GM18907 (cell line): ENCODE measurements around the gene CRTC2.
A peak's percentile ranks its signal among the peaks of the same experiment; 100 is the strongest.

Source experiments
- ATAC-seq: cut with Tn5 transposase; IDR thresholded peaks from one replicate; pipeline ENCODE4 v1.9.1; 2021; ENCODE audit warnings: mild to moderate bottlenecking, moderate library complexity; ENCODE audit not compliant: unreplicated experiment

Gene CRTC2

DNA sequence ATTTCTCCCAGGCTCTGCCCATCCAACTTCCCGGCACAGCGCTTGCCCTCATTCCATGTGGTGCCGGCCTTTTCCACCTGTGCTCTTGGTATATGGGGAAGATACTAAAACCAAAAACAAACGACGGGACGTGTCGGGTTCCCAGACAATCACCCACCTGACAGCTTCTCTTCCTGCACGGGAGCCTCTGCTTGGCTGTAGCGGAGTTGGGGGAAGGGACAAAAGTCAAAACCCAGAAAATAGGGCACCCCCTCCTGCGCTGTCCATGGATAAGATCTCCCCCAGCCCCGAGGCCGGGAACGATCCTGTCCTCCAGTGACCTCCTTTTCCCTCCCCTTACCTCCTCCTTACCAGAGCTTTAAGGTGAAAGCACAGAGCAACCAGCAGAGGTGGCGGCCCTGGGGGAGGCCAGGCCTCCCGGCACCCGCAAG is 18.4 kb upstream of the CRTC2 start:
- no peak for ATAC-seq

DNA sequence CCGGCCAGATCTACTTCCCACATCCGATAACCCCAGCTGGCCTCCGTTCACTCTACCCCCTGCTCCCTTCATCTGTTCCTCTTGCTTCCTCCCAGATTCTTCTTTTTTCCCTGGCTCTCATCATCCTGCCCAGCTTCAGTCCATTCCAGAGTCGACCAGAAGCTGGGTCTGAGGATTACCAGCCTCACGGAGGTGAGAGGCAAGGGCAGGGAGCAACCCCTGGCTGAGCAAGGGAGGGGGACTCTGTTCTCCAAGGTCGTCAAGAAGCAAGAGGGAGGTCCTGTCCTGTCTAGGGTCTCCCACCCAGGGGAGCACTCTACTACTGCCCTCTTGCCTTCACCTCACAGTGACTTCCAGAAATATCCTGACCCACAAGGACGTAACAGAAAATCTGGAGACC is 15.1 kb upstream of the CRTC2 start:
- no peak for ATAC-seq

DNA sequence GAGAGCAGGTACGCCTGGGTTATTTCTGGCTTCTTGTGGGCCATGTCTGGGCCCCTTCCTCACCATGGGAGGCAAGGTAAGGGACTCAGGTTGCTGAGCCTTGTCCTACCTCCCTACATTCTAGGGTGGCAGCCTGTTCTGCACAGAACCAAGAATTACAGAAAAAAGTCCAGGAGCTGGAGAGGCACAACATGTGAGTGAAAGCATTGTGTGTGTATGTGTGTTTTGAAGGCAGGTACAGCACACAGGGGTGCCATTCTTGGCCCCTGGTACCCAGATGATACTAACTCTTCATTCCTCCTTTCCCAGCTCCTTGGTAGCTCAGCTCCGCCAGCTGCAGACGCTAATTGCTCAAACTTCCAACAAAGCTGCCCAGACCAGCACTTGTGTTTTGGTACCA is 14.7 kb upstream of the CRTC2 start:
- no peak for ATAC-seq

DNA sequence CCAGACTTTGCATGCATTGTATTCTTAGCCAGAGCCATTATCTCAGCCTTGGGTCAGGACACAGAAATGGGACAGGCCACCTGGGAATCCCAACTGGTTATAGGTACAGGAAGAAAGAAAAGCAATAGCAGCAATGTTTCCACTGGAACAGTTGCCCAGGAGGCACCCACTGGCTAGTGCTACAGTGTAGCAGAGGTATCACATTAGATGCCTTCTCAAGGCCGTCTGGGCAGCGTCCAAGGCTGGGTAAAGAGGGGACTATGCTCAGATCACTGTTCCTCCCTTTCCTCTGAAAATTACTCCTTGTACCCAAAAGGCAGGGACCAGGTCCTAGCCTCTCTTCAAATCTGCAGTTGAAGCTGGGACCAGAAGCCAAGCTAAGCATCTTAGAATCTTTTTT is 11.9 kb upstream of the CRTC2 start:
- no peak for ATAC-seq

DNA sequence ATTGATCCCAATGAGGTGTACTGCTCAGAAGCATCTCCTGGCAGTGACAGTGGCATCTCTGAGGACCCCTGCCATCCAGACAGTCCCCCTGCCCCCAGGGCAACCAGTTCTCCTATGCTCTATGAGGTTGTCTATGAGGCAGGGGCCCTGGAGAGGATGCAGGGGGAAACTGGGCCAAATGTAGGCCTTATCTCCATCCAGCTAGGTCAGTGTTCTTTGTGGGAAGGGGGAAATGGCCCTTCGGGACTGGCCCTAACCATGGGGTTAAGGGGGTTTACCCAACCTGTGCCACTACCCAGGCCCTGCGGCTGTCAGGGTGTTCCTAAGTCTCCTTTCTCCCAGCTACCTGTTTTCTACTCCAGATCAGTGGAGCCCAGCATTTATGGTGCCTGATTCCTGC is 10.6 kb upstream of the CRTC2 start:
- no peak for ATAC-seq

DNA sequence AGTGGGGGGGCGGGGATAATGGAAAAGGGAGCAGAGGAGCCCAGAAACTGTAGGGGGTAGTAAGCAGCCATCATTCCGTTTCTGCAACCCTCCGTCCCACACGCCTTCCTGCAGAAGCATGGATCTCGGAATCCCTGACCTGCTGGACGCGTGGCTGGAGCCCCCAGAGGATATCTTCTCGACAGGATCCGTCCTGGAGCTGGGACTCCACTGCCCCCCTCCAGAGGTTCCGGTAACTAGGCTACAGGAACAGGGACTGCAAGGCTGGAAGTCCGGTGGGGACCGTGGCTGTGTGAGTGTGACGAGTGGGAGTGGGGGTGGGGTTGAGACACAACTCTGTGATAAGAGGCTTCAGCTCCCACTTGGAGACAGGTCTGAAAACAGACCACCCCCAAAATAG is 10.0 kb upstream of the CRTC2 start:
- ATAC-seq, result no peak

DNA sequence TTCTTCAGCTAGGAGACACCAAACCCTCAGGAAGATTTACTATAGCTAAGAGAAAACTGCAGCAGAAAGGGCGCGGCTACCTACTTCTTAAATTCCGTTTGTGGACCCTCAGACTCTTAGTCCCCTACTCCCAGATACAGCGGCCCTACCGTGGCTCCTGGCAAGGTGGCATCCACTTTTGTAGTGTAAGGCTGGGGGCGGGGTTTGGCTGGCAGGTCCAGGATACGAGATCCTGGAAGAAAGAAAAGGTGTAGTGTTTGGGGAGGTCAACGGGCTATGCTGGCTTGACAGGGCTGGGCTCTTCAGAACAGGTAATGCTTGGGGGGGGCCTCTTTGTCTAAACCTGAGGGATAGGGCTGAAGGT is 9.6 kb upstream of the CRTC2 start:
- ATAC-seq, result no peak

DNA sequence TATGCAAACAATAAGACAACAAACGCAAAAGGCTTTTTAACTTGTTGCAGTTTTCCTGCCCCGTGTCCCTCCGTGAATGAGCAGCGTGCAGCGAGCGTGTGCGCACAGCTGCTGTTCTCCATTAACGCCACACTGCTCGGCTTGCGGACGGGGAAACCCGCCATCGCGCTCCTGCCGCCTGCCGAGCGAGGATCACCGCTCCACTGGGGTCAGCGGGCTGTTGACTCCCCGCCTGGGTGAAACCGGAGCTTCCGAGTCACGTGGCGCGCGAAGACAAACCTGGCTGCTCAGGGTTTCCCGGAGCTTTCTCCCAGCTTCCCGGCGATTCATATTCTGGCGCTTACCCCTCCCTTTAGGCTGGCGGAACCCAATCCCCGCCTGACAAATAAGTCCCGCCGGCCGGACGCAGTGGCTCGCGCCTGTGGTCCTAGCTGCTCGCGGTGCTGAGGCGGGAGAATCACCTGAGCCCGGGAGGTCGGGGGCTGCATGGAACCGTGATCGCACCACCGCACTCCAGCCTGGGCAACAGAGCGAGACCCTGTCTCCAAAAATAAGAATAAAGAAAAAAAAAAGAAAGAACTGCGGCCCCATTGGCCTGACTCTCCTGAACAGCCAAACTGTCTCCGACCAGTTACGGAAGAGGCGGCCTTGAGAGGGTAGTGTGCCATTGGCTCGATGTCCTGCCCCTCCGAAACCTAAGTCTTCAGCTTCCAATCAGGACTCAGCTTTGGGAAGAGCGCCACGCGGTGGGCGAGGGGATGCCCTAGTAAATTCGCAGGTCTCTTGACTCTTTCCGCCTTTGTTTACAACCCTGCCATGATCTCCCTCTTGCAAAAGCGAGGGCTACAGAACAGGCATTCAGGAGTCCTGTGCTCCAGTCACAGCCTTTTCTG is 8.9 kb upstream of the CRTC2 start, which contains the start of gene CREB3L4:
Gene CREB3L4, plus strand, starts transcription at position 796 of the 893 bp plus-strand sequence. CDS start 624 bp downstream, outside the sequence.
- ATAC-seq, result peak; percentile 73

DNA sequence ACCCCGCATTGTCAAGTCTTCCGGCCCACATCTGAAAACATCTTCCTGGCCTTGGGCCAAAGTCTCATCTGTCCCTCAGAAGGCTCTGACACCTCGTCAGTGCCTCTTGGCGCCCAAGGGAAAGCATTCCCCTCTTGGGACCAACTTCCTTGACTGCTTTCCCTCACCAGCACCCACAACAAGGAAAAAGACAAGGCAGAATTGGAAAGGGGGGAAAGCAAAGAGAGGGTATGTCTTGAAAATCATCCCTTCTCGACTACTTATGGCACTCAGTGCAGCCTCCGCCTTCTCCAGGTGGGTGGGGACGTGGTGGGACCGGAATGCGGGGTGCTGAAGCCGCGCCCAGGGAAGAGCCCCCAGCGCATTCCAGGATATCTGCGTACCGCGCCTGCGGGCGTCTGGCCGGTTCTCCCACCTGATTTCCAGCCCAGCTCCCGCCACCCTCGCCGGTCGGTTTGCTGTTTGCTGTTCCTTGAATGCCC is 5.5 kb upstream of the CRTC2 start:
- peak; percentile 2 for ATAC-seq

DNA sequence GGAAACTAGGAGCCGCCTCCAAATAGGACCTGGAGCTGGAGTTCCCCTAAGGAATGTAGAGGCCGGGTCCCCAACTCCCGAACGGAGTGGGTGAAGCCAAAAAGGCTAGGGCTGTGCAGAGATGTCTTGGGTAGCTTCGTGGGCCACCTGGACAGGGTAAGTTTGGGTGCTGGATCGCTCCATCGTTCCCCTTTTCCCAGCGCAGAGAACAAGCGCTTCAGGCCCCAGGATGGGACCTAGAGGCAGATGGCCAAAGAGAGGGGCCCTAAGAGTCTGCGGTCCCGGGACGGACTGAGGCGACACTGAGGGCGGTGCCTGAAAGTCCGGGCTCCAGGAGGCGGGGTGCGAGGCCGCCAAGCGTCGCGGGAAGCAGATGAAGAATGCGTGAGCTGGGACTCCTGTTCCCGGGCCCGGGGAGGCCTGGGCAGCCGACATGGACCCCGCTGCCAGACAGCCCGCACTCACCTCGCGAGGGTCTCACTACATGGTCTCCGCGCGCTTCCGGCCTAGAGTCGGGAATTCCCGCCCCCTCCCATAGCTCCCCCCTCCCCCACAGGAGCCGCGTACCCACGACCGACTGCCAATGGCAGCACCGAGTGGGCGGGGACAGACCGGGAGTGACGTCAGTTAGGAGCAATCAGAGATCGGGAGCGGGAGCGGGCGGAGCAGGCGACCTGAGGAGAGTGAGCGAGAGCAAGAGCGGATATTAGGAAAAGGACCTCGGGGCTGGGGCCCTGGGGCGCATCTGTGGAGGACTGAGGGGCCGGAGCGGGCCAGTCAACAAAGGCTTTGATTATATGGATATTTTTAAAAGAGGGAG is 4.8 kb upstream of the CRTC2 start, which contains the start of gene SLC39A1:
Gene SLC39A1, minus strand, starts transcription at position 508 of the 820 bp plus-strand sequence. CDS start 822 bp downstream, outside the sequence.
- peak; percentile 41 for ATAC-seq

DNA sequence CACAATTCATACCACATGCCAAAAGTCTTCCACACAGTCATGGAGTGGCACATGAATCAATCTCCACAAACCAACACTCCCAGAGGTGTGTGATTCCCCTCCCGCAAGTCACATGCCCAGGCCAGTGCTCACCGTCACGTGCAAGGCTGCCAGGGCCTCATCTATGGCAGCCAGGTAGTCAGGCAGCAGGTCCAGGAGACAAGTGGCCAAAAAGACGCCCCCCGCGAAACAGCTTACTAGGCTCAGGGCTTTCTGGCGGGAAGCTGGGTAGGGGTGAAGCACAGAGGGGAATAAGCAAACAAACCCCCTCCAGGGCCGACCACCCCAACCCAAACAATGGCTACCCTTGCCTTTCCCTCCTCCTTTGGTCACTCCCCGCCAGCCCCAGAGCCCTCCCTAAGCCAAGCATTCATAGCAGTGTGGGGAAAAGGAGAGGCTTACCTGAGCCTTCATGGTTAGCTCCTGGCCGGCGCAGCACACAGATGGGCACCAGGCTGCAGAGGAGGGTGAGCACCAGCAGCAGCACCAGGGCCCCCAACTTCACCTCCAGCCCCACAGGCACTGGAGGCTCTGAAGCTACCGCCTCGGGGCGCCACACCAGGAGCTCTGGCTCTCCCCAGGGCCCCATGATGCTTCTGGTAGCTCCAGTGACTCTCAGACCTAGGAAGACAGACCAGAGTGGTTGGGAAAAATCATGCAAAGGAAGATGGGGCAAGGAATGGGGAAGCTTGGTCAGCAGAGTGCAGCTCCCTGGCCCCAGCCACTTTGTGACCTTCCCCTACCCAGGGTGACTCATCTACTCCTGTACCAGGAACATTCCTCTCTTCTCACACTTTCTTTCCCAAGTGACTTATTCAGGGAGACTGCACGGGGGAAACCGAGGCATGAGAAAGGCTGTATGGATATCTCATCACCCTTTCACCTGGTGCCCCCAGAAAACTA is 3.9 kb upstream of the CRTC2 start:
- ATAC-seq, result no peak

DNA sequence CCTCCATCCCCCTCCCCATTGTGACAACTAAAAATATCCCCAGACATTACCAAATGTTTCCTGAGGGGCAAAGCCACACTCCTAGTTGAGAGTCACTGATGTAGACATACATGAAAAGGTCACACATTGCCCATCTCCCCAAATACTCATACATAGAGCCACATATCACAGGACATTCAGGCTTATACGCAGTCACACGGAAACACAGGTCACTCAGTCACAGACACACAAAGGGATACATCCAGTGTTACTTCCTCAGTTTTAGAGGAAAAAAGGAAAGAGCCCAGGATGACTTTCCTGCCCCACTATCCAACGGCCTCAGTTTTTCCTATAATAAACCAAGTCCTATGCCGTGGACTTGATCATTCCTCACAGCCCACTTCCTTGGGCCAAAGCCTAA is 3.0 kb upstream of the CRTC2 start:
- ATAC-seq, result no peak

DNA sequence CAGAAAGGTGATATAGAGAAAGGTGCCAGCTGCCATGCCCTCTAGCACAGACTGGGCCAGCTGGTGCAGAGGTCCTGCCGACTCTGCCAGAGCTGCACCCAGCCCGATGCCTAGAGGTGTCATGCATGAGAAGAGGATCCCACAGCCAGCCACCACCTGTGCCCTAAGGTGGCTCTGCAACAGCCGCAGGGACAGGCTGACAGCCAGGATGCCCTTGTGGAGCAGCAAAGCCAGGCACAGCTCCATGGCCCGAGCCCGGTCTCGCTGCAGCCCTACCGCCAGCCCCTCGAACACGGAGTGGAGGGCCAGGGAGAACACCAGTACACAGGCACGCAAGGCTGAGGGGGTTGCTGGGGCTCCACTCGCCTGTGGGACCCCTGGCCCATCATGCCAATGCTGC is 1.8 kb upstream of the CRTC2 start:
- ATAC-seq, result no peak

DNA sequence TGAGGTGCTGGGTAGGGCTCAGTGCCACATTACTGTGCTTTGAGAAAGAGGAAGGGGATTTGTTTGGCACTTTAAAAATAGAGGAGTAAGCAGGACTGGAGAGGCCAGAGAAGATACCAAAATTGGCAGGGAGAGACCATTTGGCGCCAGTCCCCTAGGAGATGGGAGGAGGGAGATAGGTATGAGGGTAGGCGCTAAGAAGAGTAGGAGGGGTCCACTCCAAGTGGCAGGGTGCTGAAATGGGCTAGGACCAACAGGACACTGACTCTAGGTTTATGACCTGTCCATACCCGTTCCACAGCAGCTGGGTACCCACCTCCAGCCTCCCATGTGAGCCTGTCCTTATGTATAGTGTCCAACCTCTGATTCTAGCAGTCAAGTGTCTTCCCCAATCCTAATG is 1.0 kb upstream of the CRTC2 start:
- no peak for ATAC-seq

DNA sequence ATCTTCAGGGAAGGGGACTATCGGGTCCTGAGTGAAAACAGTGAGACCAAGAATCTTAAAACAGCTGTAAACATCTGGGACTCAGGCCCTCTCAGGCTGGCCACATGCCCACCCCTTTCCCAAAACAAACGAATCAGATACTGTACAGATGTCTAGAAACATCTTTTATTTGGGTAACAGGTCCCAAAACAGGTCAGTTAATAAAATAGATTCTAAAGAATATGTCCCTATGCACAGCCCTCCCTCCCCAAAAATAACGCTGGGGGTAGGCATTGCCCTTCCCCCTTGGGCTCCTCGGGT is 499 bp upstream of the CRTC2 start:
- peak; percentile 3 for ATAC-seq

DNA sequence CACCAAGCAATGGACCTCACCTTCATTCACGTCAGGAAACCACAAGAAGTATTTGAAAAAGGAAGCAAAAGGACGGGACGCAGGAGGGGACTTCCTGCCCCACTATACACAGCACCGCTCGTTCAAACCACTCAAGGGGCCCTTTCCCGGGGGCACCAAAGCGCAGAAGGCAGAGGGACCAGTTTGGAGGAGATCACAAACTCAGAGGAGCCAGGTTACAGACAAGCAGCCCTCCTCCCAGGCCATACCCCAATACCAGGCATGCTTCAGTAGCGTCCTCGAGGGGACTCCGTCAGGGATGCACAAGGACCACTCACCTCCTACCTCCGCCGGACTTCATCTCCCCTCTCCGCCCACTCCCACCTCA is 685 bp downstream of the CRTC2 start:
- peak; percentile 12 for ATAC-seq

DNA sequence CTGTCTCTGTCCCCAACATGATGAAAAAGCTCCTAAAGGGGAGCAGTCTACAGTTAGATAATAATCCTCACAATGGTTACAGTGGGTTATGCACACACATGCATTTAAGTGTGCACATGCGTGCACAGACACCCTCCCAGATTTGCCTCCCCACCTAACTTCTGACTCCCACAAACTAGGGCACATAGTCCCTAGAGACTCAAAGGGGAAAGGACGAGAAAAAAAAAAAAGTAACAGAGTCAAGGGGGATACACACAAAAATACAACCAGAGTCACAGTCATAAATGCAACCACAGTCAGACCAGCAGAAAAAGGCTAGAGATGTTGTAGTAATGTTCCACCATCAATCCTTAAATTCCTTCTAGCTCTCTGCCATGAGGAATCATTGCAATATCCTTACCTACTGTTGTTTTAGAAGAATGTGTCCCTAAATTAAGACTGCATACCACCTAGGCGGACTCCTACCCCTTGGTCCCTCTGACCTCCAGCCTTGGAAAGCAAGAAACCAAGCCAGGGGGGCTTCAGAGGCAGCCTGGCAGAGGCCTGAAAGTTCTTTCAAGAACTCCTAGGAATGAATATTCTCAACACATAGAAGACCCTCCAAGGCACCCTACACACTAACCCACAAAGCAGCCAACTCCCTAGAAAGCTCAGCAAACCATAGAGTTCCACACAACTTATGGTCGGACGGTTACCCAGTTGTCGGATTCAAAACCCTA is 1.3 kb downstream of the CRTC2 start:
- ATAC-seq, result no peak

DNA sequence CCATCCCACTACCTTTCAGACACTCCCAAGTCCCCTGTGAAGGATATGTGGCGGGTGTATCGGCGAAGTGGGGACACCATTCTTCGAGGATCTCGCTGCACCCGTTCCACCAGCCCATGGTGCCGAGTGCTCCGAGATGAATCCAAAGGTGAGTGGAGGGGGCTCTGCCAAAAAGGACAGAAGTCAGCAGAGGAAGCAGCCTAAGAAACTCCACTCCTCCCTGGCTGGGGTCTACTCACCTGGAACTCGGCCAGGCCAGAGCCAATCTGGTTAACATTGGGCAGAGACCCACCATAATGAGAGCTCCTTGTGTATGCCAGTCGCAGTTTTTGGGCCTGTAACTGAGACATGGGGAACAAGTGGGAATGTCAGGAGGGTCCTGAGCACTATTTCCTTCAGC is 3.6 kb downstream of the CRTC2 start:
- no peak for ATAC-seq

DNA sequence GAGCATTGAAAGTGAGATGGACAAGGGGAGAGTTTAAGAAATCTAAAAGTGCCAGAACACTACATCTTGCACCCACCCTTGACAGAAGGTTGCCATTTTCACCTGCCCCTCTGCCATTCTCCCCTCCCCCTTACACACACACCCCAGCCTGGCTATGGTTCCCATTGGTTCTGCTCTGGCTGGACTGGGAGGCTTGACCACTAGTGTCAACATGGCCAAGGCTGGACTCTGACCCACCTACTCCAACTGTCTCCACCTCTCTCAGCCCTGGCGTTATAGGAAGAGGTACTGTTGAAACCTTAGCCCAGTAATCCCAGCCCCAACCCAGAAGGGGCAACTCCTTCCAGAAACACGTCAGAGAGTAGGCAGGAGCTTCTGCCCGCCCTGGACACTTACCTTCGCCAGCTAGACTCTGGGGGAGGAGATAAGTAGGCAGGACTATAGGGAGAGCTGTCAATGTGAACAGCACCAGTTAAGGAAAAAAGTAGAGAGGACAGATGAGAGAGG is 4.5 kb downstream of the CRTC2 start:
- ATAC-seq, result no peak

DNA sequence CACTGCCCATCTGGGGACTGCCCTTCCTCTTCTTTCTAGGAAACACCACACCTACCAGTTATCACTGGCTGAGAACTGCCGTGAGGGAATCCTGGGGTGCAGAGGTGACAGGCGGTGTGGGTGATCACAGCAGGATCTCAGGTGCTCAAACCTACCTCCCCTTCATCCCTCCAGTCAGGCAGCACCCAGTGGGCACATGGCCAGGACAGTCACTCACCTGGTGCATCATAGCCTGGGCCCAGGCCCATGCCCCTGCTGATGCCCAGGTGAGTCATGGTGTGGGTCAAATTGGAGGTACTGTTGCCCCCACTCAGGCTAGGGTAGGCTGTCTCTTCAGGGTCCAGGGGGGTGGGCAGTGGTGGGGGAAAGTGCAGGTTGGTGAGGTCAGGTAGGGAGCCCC is 6.6 kb downstream of the CRTC2 start:
- ATAC-seq, result no peak
